Kidney epithelial cell (primary cell): ENCODE results near the gene SLC8A1. TPM values are rescaled to one million over a fixed set of nuclear protein-coding genes. Genes with fewer than 3 reads are reported as not detected.

Experiments used
- DNase-seq: peaks from one replicate; pipeline ENCODE4 v3.0.0-alpha.2; 2010; ENCODE audit warnings: low read depth
- H3K27me3 ChIP-seq: 2 replicates; pipeline ENCODE4 v1.6.0; 2011; ENCODE audit warnings: low read length; ENCODE audit not compliant: control insufficient read depth, insufficient read depth
- H3K36me3 ChIP-seq: 2 replicates; pipeline ENCODE4 v1.5.1; 2011; ENCODE audit warnings: low read length; ENCODE audit not compliant: control insufficient read depth, insufficient read depth
- H3K4me3 ChIP-seq: 2 replicates; pipeline ENCODE4 v1.5.1; 2011; ENCODE audit warnings: low read depth, mild to moderate bottlenecking, control low read depth, low read length
- total RNA-seq: library from RNA; depleted of rRNA; stranded (reverse); fragments of >200 nt; gene quantifications from 2 replicates; pipeline ENCODE4 v1.2.3, GENCODE V29; 2015
- TF ChIP-seq, protein P1 (sequence below): IDR thresholded peaks from 2 replicates; pipeline ENCODE4 v1.5.1; 2011; ENCODE audit warnings: mild to moderate bottlenecking, moderate library complexity, low read length, control low read depth, inconsistent platforms; ENCODE audit not compliant: insufficient read depth, poor library complexity, severe bottlenecking

The SLC8A1 gene
- total RNA-seq, 1 donor from 2014 or later, result 3.2 TPM

DNA sequence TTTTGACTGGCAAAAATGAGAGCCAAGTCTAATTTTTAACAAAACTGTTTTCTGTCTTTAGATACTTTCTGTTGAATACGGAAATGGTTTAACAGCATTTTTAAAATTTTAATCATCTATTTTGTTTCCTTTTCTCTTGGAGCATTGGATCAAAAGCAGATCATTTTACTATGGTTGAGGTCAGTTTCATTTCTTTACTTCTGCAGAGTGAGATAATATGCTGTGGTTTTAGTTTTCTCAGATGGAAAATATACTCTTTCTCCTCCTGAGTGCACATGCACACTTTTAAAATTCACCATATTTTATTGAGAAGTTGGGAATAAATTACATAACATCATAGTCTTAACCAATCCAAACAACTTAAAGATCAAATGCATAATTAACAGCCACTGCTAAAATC is 283.3 kb downstream of the SLC8A1 start:
- DNase-seq, result no peak
- Histone ChIP-seq H3K4me3 (no peak overlapping the region), H3K36me3 (no peaks in the 10 kb centered on the region), H3K27me3 (no peaks in the 10 kb centered on the region)
- TF ChIP-seq, protein P1, sequence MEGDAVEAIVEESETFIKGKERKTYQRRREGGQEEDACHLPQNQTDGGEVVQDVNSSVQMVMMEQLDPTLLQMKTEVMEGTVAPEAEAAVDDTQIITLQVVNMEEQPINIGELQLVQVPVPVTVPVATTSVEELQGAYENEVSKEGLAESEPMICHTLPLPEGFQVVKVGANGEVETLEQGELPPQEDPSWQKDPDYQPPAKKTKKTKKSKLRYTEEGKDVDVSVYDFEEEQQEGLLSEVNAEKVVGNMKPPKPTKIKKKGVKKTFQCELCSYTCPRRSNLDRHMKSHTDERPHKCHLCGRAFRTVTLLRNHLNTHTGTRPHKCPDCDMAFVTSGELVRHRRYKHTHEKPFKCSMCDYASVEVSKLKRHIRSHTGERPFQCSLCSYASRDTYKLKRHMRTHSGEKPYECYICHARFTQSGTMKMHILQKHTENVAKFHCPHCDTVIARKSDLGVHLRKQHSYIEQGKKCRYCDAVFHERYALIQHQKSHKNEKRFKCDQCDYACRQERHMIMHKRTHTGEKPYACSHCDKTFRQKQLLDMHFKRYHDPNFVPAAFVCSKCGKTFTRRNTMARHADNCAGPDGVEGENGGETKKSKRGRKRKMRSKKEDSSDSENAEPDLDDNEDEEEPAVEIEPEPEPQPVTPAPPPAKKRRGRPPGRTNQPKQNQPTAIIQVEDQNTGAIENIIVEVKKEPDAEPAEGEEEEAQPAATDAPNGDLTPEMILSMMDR, result no peak

DNA sequence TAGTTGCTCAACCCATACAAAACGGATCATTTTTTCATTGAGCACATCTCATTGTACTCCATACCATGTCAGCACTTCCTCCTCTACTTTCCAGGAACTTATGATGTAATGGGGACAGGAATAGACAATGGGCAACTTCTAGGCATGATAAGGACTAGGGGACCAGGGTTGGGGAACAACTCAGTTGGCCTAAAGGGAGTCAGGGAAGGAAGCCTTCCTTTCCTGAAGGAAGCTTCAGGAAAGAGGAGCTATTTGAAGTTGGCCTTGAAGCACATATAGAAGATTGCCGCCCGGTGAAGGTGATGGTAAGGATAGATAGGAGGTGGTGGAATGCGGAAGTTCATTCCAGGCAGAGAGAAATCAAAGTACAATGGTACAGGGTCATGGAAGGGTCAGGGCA is 283.9 kb downstream of the SLC8A1 start:
- TF ChIP-seq, protein P1, result no peak
- Histone ChIP-seq H3K27me3 (no peaks in the 10 kb centered on the region), H3K36me3 (no peaks in the 10 kb centered on the region), H3K4me3 (no peak overlapping the region)
- no peak for DNase-seq

DNA sequence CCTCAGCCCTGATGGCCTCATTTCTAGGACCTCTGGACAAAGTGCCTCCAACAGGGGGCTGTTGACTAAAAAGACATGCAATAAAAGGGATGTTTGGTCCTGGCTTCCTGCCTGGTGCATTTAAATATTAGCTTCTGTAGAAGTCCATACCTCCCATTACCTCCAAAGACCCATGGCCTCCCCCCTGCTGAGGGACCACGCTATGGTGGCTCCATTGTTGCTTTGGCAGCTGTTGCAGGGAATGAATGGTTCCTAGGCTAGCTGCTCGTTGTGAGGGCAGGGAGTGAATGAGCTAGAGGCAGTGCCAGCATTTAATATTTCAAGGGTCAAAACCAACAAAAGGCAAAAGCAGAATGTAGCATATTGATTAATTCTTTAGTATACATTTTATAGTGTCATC is 285.9 kb downstream of the SLC8A1 start:
- DNase-seq, result no peak
- Histone ChIP-seq H3K36me3 (no peaks in the 10 kb centered on the region), H3K4me3 (no peak overlapping the region), H3K27me3 (no peaks in the 10 kb centered on the region)
- TF ChIP-seq, protein P1, result no peak

DNA sequence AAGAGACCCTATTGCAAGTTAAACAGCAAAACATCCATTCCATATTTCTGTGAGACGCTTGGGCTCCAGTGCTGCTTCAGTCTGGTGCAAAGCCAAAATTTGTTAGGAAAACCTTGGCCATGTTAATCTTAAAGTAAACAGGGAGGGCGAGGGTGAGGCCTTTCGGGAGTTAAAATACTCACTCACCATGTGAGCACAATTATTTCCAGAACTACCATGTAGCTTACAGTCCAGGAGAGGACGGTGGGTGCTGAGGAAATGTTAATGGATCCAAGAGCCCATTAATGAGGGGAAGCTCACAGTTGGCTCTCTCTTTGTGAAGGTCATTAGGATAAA is 286.4 kb downstream of the SLC8A1 start:
- Histone ChIP-seq H3K36me3 (no peaks in the 10 kb centered on the region), H3K27me3 (no peaks in the 10 kb centered on the region), H3K4me3 (no peak overlapping the region)
- TF ChIP-seq, protein P1, result no peak
- no peak for DNase-seq

DNA sequence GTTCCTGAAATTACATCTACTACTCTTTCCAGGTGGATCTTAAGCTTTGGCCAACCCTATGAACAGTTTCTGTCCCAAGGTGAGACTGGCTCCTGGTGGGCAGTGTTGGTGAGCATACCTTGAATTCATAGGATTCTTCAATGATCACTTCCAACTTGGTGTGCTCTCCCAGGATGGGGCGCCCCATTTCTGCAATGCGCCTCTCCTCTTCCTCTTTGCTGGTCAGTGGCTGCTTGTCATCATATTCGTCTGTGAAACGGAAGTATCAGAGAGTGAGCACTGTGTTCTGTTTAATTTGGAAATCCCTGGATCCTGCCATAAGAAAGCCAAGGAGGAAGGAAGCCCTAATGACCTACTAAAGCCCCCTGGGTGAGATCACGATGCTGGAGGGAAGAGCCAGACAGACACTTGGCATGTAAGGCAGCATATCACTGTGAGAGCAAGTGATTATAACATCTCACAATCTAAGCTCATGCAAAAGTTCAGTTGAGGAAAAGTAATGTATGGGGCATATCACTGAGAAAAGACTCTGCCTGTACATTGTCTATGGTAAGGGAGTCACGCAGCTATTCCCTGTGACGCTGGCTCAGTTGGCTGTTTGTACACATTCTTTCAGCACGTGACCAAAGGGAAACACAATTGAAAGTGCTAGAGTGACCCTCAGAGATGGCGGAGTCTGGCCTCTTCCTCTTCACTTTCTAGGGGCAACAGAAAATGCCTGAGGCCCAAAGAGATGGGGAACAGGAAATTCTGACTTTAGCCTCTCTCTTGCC is 287.0 kb downstream of the SLC8A1 start:
- H3K27me3 ChIP-seq, result no peaks in the 10 kb centered on the region
- TF ChIP-seq, protein P1, result no peak
- no peaks in the 10 kb centered on the region for H3K36me3 ChIP-seq
- no peak for DNase-seq
- H3K4me3 ChIP-seq, result no peak overlapping the region

DNA sequence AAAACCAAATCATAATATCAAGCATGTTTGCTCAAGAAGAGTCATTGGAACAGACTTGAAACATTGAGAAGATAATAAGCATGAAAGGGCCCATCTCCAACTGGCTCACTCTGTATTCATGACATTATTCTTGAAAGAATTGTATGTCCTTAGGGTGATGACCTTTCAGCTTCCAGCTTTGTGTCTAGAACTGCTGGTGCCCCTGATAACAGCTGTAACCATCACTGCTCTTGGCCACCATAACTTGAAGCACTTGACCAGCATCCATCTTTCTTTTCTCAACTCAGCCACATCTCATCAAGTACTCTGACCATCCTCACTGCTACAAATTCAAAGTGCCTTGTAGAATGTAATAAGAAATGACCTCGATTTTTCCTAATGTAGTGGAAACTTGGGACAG is 289.9 kb downstream of the SLC8A1 start:
- Histone ChIP-seq H3K27me3 (no peaks in the 10 kb centered on the region), H3K36me3 (no peaks in the 10 kb centered on the region), H3K4me3 (no peak overlapping the region)
- DNase-seq, result no peak
- TF ChIP-seq, protein P1, result no peak
